ENCODE results near the gene COL1A2.

Gene COL1A2

DNA sequence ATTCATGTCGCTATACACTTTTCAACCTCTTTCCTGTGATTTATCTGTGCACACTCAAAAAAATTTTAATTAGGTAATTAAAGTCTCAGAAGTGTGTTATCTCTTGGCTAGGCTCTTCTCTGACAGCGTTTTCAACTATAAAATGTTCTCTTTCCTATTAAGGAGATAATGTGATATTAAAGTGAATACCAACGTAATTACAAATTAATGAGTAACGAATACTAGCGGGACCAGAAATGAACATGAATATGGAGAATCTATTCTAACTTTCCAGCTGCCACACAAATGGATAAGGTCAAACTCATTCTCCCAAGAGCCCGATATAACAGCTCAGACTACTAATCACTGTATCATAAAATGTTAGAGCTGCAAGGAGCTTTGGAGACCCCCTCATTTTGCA, 12.0 kb downstream of the COL1A2 start:
- Histone ChIP-seq H3K4me3 (ENCODE audit: severe bottlenecking) (no peak overlapping the region), H3K9me3 (ENCODE audit: severe bottlenecking) (no peaks in the 10 kb centered on the region), H3K36me3 (ENCODE audit: low read depth) (no peaks in the 10 kb centered on the region), H3K27ac (ENCODE audit: poor library complexity, severe bottlenecking) (no peak overlapping the region), H3K4me1 (ENCODE audit: insufficient read depth, poor library complexity, severe bottlenecking) (no peaks in the 10 kb centered on the region), H3K27me3 (ENCODE audit: insufficient read depth, poor library complexity, severe bottlenecking) (no peaks in the 10 kb centered on the region)
- TF ChIP-seq CTCF (IDR thresholded peaks at IDR 0.05; ENCODE audit: poor library complexity, severe bottlenecking) = no peak
- DNase-seq (ENCODE audit: low spot score) (no peak), ATAC-seq (ENCODE audit: low read depth) (no peak)

DNA sequence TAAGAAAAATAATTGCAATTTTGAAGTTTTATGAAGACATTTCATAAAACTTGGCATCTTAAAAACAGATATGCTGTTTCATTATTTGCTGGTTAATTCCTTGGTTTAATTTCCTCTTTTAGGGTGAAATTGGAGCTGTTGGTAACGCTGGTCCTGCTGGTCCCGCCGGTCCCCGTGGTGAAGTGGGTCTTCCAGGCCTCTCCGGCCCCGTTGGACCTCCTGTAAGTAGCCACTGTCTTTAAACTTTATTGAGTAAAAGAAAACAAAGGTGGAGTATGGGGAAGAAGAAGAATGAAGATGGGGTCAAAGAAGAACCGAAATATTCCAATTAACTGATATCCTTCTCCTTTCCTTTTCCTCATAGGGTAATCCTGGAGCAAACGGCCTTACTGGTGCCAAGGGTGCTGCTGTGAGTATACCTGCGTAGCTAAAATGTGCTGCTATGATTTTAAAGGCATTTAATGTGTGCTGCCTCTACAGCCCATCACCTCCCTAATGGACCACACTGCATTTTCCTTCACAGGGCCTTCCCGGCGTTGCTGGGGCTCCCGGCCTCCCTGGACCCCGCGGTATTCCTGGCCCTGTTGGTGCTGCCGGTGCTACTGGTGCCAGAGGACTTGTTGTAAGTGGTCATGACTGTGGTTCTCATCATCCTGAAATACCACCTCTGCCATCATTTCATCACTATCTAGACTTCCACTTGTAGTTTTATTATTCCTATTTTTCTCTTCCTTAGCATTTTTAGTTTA, 14.7 kb downstream of the COL1A2 start:
- no peak overlapping the region for H3K4me3 ChIP-seq (ENCODE audit: severe bottlenecking)
- H3K27ac ChIP-seq (ENCODE audit: poor library complexity, severe bottlenecking) = no peak overlapping the region
- no peak for ATAC-seq (ENCODE audit: low read depth)
- no peaks in the 10 kb centered on the region for H3K27me3 ChIP-seq (ENCODE audit: insufficient read depth, poor library complexity, severe bottlenecking)
- H3K9me3 ChIP-seq (ENCODE audit: severe bottlenecking) = no peaks in the 10 kb centered on the region
- H3K36me3 ChIP-seq (ENCODE audit: low read depth) = no peaks in the 10 kb centered on the region
- TF ChIP-seq CTCF (IDR thresholded peaks at IDR 0.05; ENCODE audit: poor library complexity, severe bottlenecking) = no peak
- H3K4me1 ChIP-seq (ENCODE audit: insufficient read depth, poor library complexity, severe bottlenecking) = no peaks in the 10 kb centered on the region
- no peak for DNase-seq (ENCODE audit: low spot score)

DNA sequence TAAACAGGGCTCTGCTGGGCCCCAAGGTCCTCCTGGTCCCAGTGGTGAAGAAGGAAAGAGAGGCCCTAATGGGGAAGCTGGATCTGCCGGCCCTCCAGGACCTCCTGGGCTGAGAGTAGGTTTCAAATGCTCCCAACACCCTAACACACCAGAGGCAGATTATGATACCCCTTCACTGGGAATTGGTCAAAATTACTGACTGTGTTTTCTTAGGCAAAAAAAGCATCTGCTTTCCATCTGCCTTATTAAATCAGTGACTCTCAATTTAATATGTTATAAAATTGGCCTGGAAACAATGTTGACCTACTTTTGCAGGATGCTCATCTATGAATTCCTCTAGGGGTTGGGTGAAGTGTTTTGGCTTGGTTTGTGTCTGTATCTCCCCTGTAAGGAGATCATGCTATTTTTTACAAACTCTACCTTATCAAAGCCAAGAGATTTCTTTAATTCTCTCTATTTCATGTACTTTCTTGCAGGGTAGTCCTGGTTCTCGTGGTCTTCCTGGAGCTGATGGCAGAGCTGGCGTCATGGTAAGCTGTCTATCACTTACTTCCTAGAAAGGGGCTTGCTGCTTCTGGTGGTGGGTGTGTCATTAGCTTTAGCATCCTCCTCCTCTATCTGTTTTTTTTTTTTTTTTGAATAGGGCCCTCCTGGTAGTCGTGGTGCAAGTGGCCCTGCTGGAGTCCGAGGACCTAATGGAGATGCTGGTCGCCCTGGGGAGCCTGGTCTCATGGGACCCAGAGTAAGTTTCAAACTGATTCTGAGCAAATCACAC, 15.9 kb downstream of the COL1A2 start:
- no peak for TF ChIP-seq CTCF (IDR thresholded peaks at IDR 0.05; ENCODE audit: poor library complexity, severe bottlenecking)
- no peak for DNase-seq (ENCODE audit: low spot score)

DNA sequence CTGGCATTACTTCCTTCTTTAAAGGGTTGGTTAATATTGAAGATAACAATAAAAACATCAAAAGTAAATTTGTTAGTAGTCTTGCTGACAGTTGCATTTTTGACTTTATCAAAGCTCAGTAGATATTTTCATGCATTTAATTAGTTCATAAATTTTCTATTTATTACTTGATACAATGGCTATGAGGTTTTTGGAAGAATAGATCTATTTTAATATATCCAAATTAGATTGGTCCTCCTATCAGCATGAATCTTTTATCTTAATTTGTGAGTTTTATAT, 16.4 kb downstream of the COL1A2 start:
- Histone ChIP-seq H3K4me3 (ENCODE audit: severe bottlenecking) (no peak overlapping the region), H3K27ac (ENCODE audit: poor library complexity, severe bottlenecking) (no peak overlapping the region), H3K27me3 (ENCODE audit: insufficient read depth, poor library complexity, severe bottlenecking) (no peaks in the 10 kb centered on the region), H3K36me3 (ENCODE audit: low read depth) (no peaks in the 10 kb centered on the region), H3K4me1 (ENCODE audit: insufficient read depth, poor library complexity, severe bottlenecking) (no peaks in the 10 kb centered on the region), H3K9me3 (ENCODE audit: severe bottlenecking) (no peaks in the 10 kb centered on the region)
- DNase-seq (ENCODE audit: low spot score) = no peak
- no peak for TF ChIP-seq CTCF (IDR thresholded peaks at IDR 0.05; ENCODE audit: poor library complexity, severe bottlenecking)
- no peak for ATAC-seq (ENCODE audit: low read depth)

More for the DNA sequence above, 15.9 kb downstream of the COL1A2 start:
- Histone ChIP-seq H3K36me3 (ENCODE audit: low read depth) (no peaks in the 10 kb centered on the region), H3K4me1 (ENCODE audit: insufficient read depth, poor library complexity, severe bottlenecking) (no peaks in the 10 kb centered on the region), H3K9me3 (ENCODE audit: severe bottlenecking) (no peaks in the 10 kb centered on the region), H3K27me3 (ENCODE audit: insufficient read depth, poor library complexity, severe bottlenecking) (no peaks in the 10 kb centered on the region), H3K27ac (ENCODE audit: poor library complexity, severe bottlenecking) (no peak overlapping the region), H3K4me3 (ENCODE audit: severe bottlenecking) (no peak overlapping the region)
- no peak for ATAC-seq (ENCODE audit: low read depth)
